SK-N-SH (cell line): ENCODE measurements around the gene ST8SIA4. TPM values are rescaled to one million over a fixed set of nuclear protein-coding genes. Genes with fewer than 3 reads are reported as not detected.

ENCODE experiments used
- CTCF ChIA-PET: fragments of 300-600, 350-600 bp; formaldehyde crosslinking; extraction: SDS; loops from one replicate; lab custom pipeline; 2021; lab: Yijun Ruan, JAX
- POLR2A ChIA-PET: fragments of 350-600 bp; sonication (Branson Sonifier 250); formaldehyde crosslinking; extraction: SDS; loops from one replicate; lab custom pipeline; 2020; ENCODE audit warnings: antibody characterized with exemption, inconsistent platforms; lab: Yijun Ruan, JAX
- DNase-seq: peaks from one replicate; pipeline ENCODE4 v3.0.0; 2012
- H2AFZ ChIP-seq: fragments of 200-600 bp; sonication (generic); 2 replicates; pipeline ENCODE4 v1.8.1; 2016; ENCODE audit warnings: antibody characterized with exemption, mild to moderate bottlenecking, low read depth
- H3F3A ChIP-seq: fragments of 200-600 bp; sonication (generic); replicated peaks from 2 replicates; pipeline ENCODE3; 2016; ENCODE audit warnings: antibody characterized with exemption, mild to moderate bottlenecking; ENCODE audit not compliant: insufficient read depth
- H3K27ac ChIP-seq, 2 experiments: fragments of 200-500 bp in 1 of 2; fragments of 200-600 bp in 1 of 2; sonication (Bioruptor generic) in 1 of 2; sonication (generic), shearing (Covaris generic) in 1 of 2; 2 replicates each; pipeline versions ENCODE4 v1.5.1 to v1.6.1; 2014 to 2016; ENCODE audit warnings: low read depth in 2 of 2, inconsistent platforms in 1 of 2, low read length in 1 of 2, mild to moderate bottlenecking in 1 of 2, mixed read lengths in 1 of 2
- H3K27me3 ChIP-seq: fragments of 200-600 bp; sonication (generic), shearing (Covaris generic); 2 replicates; pipeline ENCODE4 v1.6.1; 2016; ENCODE audit warnings: mixed run types; ENCODE audit not compliant: insufficient read depth
- H3K36me3 ChIP-seq, 2 experiments: fragments of 200-500 bp in 1 of 2; fragments of 200-600 bp in 1 of 2; sonication (Bioruptor generic) in 1 of 2; sonication (generic) in 1 of 2; replicated peaks in 1 of 2; 2 replicates each; pipeline versions ENCODE3 to v1.5.1; 2014 to 2016; ENCODE audit warnings: low read length in 1 of 2, mild to moderate bottlenecking in 1 of 2; ENCODE audit not compliant: insufficient read depth in 2 of 2, control insufficient read depth in 1 of 2
- H3K4me1 ChIP-seq, 2 experiments: fragments of 200-500 bp in 1 of 2; fragments of 200-600 bp in 1 of 2; sonication (Bioruptor generic) in 1 of 2; sonication (generic), shearing (Covaris generic) in 1 of 2; 2 replicates each; pipeline versions ENCODE4 v1.5.1 to v1.6.1; 2014 to 2016; ENCODE audit warnings: low read depth in 1 of 2, low read length in 1 of 2, mixed run types in 1 of 2; ENCODE audit not compliant: insufficient read depth in 2 of 2, control insufficient read depth in 1 of 2
- H3K4me2 ChIP-seq: fragments of 200-600 bp; sonication (generic), shearing (Covaris generic); 2 replicates; pipeline ENCODE4 v1.6.1; 2017; ENCODE audit warnings: mixed run types
- H3K4me3 ChIP-seq, 2 experiments: fragments of 200-500 bp in 1 of 2; fragments of 200-600 bp in 1 of 2; sonication (Bioruptor generic) in 1 of 2; sonication (generic), shearing (Covaris generic) in 1 of 2; 2 replicates each; pipeline versions ENCODE4 v1.5.1 to v1.8.1; 2014 to 2016; ENCODE audit warnings: low read depth in 2 of 2, inconsistent platforms in 1 of 2, low read length in 1 of 2, mild to moderate bottlenecking in 1 of 2, mixed read lengths in 1 of 2, moderate library complexity in 1 of 2
- H3K79me2 ChIP-seq: fragments of 200-600 bp; sonication (generic); 2 replicates; pipeline ENCODE4 v1.8.1; 2017; ENCODE audit warnings: mild to moderate bottlenecking; ENCODE audit not compliant: insufficient read depth
- H3K9ac ChIP-seq: fragments of 200-600 bp; sonication (generic); 2 replicates; pipeline ENCODE4 v1.6.1; 2017; ENCODE audit warnings: mixed run types
- H3K9me2 ChIP-seq: fragments of 200-600 bp; sonication (generic); 2 replicates; pipeline ENCODE4 v1.6.1; 2017; ENCODE audit warnings: mixed run types
- H3K9me3 ChIP-seq: fragments of 200-600 bp; sonication (generic); 2 replicates; pipeline ENCODE4 v1.6.1; 2017; ENCODE audit warnings: mixed run types, mild to moderate bottlenecking, moderate library complexity
- H4K20me1 ChIP-seq: fragments of 200-600 bp; sonication (generic); 2 replicates; pipeline ENCODE4 v1.6.1; 2017; ENCODE audit warnings: mild to moderate bottlenecking, mixed run types; ENCODE audit not compliant: insufficient read depth
- EP300 ChIP-seq, 2 experiments: IDR thresholded peaks; 2 replicates each; pipeline versions ENCODE4 v1.4.0 to v1.6.1; 2012; ENCODE audit warnings: borderline replicate concordance in 1 of 2, low read depth in 1 of 2, low read length in 1 of 2
- GABPA ChIP-seq: IDR thresholded peaks from 2 replicates; pipeline ENCODE4 v1.4.0; 2012; ENCODE audit warnings: low read depth, mild to moderate bottlenecking
- IRF3 ChIP-seq: fragments of 150-350 bp; IDR thresholded peaks from 2 replicates; pipeline ENCODE4 v1.6.1; 2016; ENCODE audit warnings: mild to moderate bottlenecking, low read depth, low read length
- MAX ChIP-seq: IDR thresholded peaks from 2 replicates; pipeline ENCODE4 v1.4.0; 2012; ENCODE audit warnings: low read depth
- NFIC ChIP-seq: IDR thresholded peaks from 2 replicates; pipeline ENCODE4 v1.4.0; 2012; ENCODE audit warnings: borderline replicate concordance
- PBX3 ChIP-seq: IDR thresholded peaks from 2 replicates; pipeline ENCODE4; 2012
- REST ChIP-seq: IDR thresholded peaks from 2 replicates; pipeline ENCODE4 v1.6.1; 2012; ENCODE audit warnings: mild to moderate bottlenecking, low read depth, low read length, moderate library complexity
- RFX5 ChIP-seq: IDR thresholded peaks from 2 replicates; pipeline ENCODE4 v1.6.1; 2012; ENCODE audit warnings: mild to moderate bottlenecking, improper control_type of control experiment, low read length
- TAF1 ChIP-seq: IDR thresholded peaks from 2 replicates; pipeline ENCODE4 v1.6.1; 2012; ENCODE audit warnings: low read depth, mild to moderate bottlenecking, low read length, moderate library complexity, borderline replicate concordance
- USF2 ChIP-seq: fragments of 150-350 bp; IDR thresholded peaks from 2 replicates; pipeline ENCODE4 v1.6.1; 2017; ENCODE audit warnings: antibody characterized with exemption, low read length, low read depth, borderline replicate concordance
- polyA plus RNA-seq, 3 experiments: library from polyadenylated mRNA; depleted of rRNA; stranded (reverse); fragments of >200 nt; gene quantifications; 2 replicates each; pipeline ENCODE4 v1.2.3, GENCODE V29; 2012

ST8SIA4 gene
- polyA plus RNA-seq, 1 of the 3 experiments (the other 2 are of a cell fraction), result 0.02 TPM

GRCh38 chr5:100854591-100854990 lies 48.5 kb downstream of the ST8SIA4 start (continued):
- TF ChIP-seq REST (no peak), USF2 (no peak), IRF3 (no peak)

- TF ChIP-seq MAX (no peak), GABPA (no peak), NFIC (no peak), PBX3 (no peak), TAF1 (no peak), RFX5 (no peak), EP300 (IDR thresholded peaks at IDR 0.05; ENCODE audit: borderline replicate concordance in 1 of 2, low read depth in 1 of 2, low read length in 1 of 2) (no peak)
- H3K9me2 ChIP-seq, result no peaks in the 10 kb centered on the region
- CTCF ChIA-PET, result no interaction called here
- H3K9me3 ChIP-seq, result no peaks in the 10 kb centered on the region
- H3K9ac ChIP-seq, result no peak overlapping the region
- no peaks in the 10 kb centered on the region for H3K36me3 ChIP-seq
- H3K4me1 ChIP-seq, result no peaks in the 10 kb centered on the region
- H2AFZ ChIP-seq, result no peak overlapping the region
- H3K27ac ChIP-seq, result no peak overlapping the region
- H3K4me3 ChIP-seq, result no peak overlapping the region
- no peak for DNase-seq
- no peaks in the 10 kb centered on the region for H3F3A ChIP-seq
- no peaks in the 10 kb centered on the region for H4K20me1 ChIP-seq
- POLR2A ChIA-PET, result no interaction called here
- no peaks in the 10 kb centered on the region for H3K27me3 ChIP-seq
- H3K79me2 ChIP-seq, result no peaks in the 10 kb centered on the region
- H3K4me2 ChIP-seq, result no peak overlapping the region
These were observed 49.5 kb downstream of the ST8SIA4 start for GRCh38 chr5:100853582-100853981.
